Brain microvascular endothelial cell (primary cell): Measurements from ENCODE around the gene STYXL2.

Source experiments
- DNase-seq: peaks from one replicate; pipeline ENCODE4 v3.0.0-alpha.2; 2020
- H3K27ac ChIP-seq: fragments of 250-450 bp; sonication (Bioruptor Pico); 2 replicates; pipeline ENCODE4 v1.5.1; 2020; ENCODE audit warnings: mild to moderate bottlenecking, moderate library complexity
- H3K27me3 ChIP-seq: fragments of 250-450 bp; sonication (Bioruptor Pico); replicated peaks from 2 replicates; pipeline ENCODE4 v1.5.1; 2020; ENCODE audit warnings: mild to moderate bottlenecking
- H3K36me3 ChIP-seq: fragments of 250-450 bp; sonication (Bioruptor Pico); replicated peaks from 2 replicates; pipeline ENCODE4 v1.5.1; 2020; ENCODE audit warnings: mild to moderate bottlenecking
- H3K4me3 ChIP-seq: 2 replicates; pipeline ENCODE4 v1.5.1; 2011; ENCODE audit warnings: low read depth, mild to moderate bottlenecking, control low read depth, low read length, moderate library complexity
- in situ Hi-C: cut with HindIII; loops from 2 replicates; pipeline ENCODE4 v1.10.0; 2017; ENCODE audit warnings: low sequenced_read_pairs, low pct_ligation_motif_present
- TF ChIP-seq, protein P1 (sequence below): IDR thresholded peaks from 2 replicates; pipeline ENCODE4 v1.5.1; 2011; ENCODE audit warnings: low read depth, mild to moderate bottlenecking, moderate library complexity, low read length, control low read depth, inconsistent platforms; ENCODE audit errors: missing control alignments

STYXL2 gene

DNA sequence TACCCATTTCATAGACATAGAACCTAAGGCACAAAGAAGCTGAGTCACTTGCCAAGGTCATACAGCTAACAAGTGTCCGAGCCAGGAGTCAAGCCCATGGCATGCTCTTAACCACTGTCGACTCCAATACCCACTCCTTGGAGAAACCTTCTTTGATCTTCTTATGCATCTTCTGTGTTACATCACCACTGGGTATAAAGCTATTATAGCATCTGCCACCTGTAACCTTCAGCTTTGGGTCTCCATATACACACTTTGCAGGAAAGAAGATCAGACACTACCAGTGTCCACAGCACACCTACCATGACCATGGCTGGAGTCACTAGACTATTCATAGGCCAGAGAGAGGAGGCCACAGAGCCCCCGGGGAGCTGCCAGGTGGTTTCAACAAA is 32.8 kb upstream of the STYXL2 start:
- no peak for DNase-seq
- Histone ChIP-seq H3K4me3 (no peak overlapping the region), H3K27ac (no peak overlapping the region), H3K36me3 (no peaks in the 10 kb centered on the region), H3K27me3 (no peaks in the 10 kb centered on the region)
- in situ Hi-C loops, result loop anchor here (10.0 kb wide), 1 partner anchor 146 kb away; no protein-coding TSS in a partner anchor
- TF ChIP-seq, protein P1, sequence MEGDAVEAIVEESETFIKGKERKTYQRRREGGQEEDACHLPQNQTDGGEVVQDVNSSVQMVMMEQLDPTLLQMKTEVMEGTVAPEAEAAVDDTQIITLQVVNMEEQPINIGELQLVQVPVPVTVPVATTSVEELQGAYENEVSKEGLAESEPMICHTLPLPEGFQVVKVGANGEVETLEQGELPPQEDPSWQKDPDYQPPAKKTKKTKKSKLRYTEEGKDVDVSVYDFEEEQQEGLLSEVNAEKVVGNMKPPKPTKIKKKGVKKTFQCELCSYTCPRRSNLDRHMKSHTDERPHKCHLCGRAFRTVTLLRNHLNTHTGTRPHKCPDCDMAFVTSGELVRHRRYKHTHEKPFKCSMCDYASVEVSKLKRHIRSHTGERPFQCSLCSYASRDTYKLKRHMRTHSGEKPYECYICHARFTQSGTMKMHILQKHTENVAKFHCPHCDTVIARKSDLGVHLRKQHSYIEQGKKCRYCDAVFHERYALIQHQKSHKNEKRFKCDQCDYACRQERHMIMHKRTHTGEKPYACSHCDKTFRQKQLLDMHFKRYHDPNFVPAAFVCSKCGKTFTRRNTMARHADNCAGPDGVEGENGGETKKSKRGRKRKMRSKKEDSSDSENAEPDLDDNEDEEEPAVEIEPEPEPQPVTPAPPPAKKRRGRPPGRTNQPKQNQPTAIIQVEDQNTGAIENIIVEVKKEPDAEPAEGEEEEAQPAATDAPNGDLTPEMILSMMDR, result no peak

DNA sequence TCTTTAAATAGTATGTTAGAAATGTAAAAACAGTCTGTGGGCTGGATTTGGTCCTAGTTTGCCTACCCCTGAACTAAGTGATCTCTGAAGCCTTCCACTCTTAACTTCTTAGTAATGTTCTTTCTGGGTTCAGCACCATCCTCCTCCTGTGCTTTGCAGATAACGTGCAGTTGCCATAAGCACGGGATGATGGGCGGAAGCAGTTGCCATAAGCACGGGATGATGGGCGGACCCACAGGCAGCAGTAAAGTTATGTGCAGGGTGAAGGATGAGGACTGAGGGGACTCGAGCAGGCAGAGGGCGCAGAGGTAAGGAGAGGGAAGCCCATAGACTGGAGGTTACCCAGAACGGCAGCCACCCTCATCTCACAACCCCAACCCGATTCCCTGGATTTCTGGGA is 29.3 kb upstream of the STYXL2 start:
- TF ChIP-seq, protein P1, result no peak
- no peak for DNase-seq
- Histone ChIP-seq H3K27ac (no peak overlapping the region), H3K36me3 (no peaks in the 10 kb centered on the region), H3K4me3 (no peak overlapping the region), H3K27me3 (no peaks in the 10 kb centered on the region)
- in situ Hi-C loops, result loop anchor here (10.0 kb wide), 1 partner anchor 150 kb away; no protein-coding TSS in a partner anchor

DNA sequence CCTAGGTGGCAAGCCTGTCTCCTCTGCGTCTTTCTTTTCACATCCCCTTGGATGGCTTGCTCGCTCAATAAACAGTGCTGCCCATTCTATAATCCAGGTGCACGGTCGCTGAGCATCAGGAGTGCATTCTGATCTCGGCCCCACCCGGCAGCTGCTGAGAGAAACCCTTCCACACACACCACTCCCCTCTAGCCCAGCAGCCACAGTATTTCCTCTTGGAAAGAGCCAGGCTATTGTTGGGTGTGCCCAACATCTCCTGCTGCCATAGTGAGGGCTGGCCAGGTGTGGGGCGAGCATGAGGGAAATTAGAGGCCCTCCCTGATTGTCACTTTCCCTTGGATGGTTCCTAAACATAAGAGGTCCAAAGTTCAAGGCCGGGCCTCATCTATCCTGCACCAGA is 28.4 kb upstream of the STYXL2 start:
- no peaks in the 10 kb centered on the region for H3K36me3 ChIP-seq
- no peak for DNase-seq
- H3K27ac ChIP-seq, result no peak overlapping the region
- no peaks in the 10 kb centered on the region for H3K27me3 ChIP-seq
- in situ Hi-C loops, result loop anchor here (10.0 kb wide), 1 partner anchor 151 kb away; no protein-coding TSS in a partner anchor
- TF ChIP-seq, protein P1, result no peak
- H3K4me3 ChIP-seq, result no peak overlapping the region

DNA sequence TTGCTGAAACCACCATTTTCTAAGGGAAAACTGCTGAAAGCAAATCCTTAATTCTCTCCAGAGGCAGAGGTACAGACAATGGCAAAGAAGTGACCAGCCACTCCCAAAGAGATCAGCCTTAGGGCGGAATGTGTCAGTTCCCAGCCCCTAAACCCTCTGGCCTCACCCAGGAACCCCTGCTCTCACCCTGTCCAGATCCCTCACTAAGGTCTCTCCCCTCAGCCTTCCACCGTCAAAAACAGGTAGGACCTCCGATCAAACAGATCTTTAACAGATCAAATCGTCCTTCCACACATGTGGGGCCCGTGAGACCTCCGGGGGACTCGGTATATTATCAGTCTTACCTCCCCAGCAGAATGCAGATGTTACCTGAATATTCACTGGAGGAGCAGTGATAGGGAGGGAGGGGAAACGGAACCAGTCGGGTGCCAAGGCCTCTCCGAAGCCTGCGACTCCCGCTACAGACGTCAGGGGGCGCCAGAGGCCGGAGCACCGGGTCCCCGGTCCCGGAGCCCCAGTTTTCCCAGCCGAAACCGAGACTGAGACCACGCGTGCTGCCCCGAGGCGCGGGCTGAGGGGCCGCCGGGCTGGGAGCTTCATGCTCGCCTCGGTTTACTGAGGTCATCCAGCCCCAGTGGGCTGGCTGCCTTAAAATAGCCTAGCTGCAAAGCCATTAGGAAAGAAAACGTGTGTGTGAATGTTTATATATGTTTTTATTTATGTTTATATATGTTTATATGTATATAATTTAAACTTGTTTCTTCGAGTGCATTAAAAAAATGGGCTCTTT is 27.3 kb upstream of the STYXL2 start:
- peak overlapping the region; percentile 37 for H3K4me3 ChIP-seq
- H3K27ac ChIP-seq, result no peak overlapping the region
- H3K27me3 ChIP-seq, result no peaks in the 10 kb centered on the region
- peak; percentile 49 for DNase-seq
- in situ Hi-C loops, result loop anchor here (10.0 kb wide), 1 partner anchor 152 kb away; no protein-coding TSS in a partner anchor
- H3K36me3 ChIP-seq, result no peaks in the 10 kb centered on the region
- TF ChIP-seq, protein P1, result peak; percentile 95

DNA sequence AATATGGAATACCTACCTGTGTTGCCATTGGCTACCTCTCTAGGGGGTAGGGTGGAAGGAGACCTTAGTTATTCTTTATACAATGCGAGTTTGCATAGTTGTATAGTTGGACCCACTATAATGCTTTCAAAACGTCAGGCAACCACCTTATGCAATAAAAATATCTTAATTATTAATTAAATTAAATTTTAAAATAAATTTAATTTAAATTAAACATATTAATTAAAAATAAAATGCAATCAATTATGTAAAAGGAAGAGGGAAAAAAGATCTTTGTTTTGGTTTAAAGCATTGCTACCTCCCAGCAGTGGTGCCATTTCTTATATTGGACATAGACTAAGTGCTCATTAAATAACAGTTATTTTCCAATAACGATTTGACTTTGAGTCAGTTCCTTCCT is 26.0 kb upstream of the STYXL2 start:
- no peak for DNase-seq
- Histone ChIP-seq H3K27ac (no peak overlapping the region), H3K36me3 (no peaks in the 10 kb centered on the region), H3K27me3 (no peaks in the 10 kb centered on the region), H3K4me3 (no peak overlapping the region)
- in situ Hi-C loops, result loop anchor here (10.0 kb wide), 1 partner anchor 153 kb away; no protein-coding TSS in a partner anchor
- TF ChIP-seq, protein P1, result no peak

DNA sequence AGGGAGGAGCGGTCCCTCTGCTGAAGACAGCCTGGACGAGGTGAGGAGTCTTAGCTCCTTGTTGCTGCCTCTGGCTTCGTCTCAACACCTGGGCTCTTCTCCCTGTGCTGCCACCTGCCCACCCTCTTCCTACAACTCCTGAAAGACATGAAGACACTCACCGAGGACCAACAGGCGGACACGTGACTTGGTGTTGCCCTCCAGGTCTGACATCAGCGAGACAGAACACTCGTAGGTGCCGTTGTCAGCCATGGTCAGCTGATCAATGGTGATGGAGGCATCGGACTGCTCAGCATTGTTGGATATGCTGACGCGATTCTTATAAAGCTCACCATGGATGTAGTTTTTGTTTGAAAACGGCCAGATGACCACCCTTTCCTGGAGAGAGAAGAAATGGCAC is 25.1 kb upstream of the STYXL2 start:
- TF ChIP-seq, protein P1, result no peak
- DNase-seq, result no peak
- in situ Hi-C loops, result loop anchor here (10.0 kb wide), 1 partner anchor 154 kb away; no protein-coding TSS in a partner anchor

More for the DNA sequence above, 25.1 kb upstream of the STYXL2 start:
- Histone ChIP-seq H3K36me3 (no peaks in the 10 kb centered on the region), H3K4me3 (no peak overlapping the region), H3K27ac (no peak overlapping the region), H3K27me3 (peaks cover 2% of the 10 kb centered on the region)
